Measurements from ENCODE around the gene KRTAP6-3. TPM values are rescaled to one million over a fixed set of nuclear protein-coding genes. Genes with fewer than 3 reads are reported as not detected.

Gene KRTAP6-3
- total and polyA plus RNA-seq, 2 of the 8 experiments (the other 6 are each of a cell fraction or from before 2014, with no cell fraction given), result not detected

GRCh38 chr21:30615199-30615598, 23.0 kb downstream of the KRTAP6-3 start:
- Histone ChIP-seq H3K79me1 (ENCODE audit: low read depth, low read length) (no peaks in the 10 kb centered on the region), H3K18ac (ENCODE audit: extremely low read depth, low read length) (no peak overlapping the region), H4K8ac (ENCODE audit: extremely low read depth, insufficient read depth, low read length) (no peak overlapping the region), H3K27ac (ENCODE audit: low read depth, low read length) (no peak overlapping the region), H2AFZ (ENCODE audit: low read length) (no peak overlapping the region), H3K9me3 (ENCODE audit: insufficient read depth in 2 of 2, low read depth in 1 of 2, low read length in 1 of 2) (no peaks in the 10 kb centered on the region; a peak in 1 of 4 replicates), H3K4me3 (ENCODE audit: extremely low read depth in 1 of 4, insufficient read depth in 2 of 4, low read depth in 3 of 4, low read length in 4 of 4) (no peak overlapping the region), H2BK120ac (replicated peaks; ENCODE audit: low read depth, low read length) (no peak overlapping the region), H3K4me2 (ENCODE audit: insufficient read depth in 1 of 2, low read depth in 2 of 2, low read length in 2 of 2) (no peak overlapping the region), H2BK5ac (ENCODE audit: low read depth, low read length) (no peak overlapping the region), H3K9ac (replicated peaks in 1 of 4; ENCODE audit: extremely low read depth in 1 of 4, low read depth in 3 of 4, low read length in 3 of 4) (no peak overlapping the region), H2BK20ac (ENCODE audit: low read length) (no peak overlapping the region), H2BK15ac (ENCODE audit: low read length) (no peak overlapping the region), H3K4ac (replicated peaks; ENCODE audit: insufficient read length, low read depth, low read length) (no peak overlapping the region), H4K5ac (ENCODE audit: insufficient read length, low read depth, low read length) (no peak overlapping the region), H3K4me1 (replicated peaks in 1 of 4; ENCODE audit: control insufficient read depth in 3 of 4, insufficient read depth in 4 of 4, low read length in 3 of 4) (no peaks in the 10 kb centered on the region), H2BK12ac (ENCODE audit: low read depth, low read length) (no peak overlapping the region), H3K23me2 (ENCODE audit: low read depth, low read length) (no peaks in the 10 kb centered on the region), H3K79me2 (ENCODE audit: control insufficient read depth in 1 of 2, insufficient read depth in 2 of 2, low read length in 2 of 2) (no peaks in the 10 kb centered on the region), H3K56ac (replicated peaks; ENCODE audit: insufficient read length, low read depth, low read length) (no peak overlapping the region), H3K27me3 (replicated peaks in 1 of 4; ENCODE audit: control insufficient read depth in 3 of 4, extremely low read depth in 1 of 4, insufficient read depth in 3 of 4, low read length in 3 of 4) (no peaks in the 10 kb centered on the region), H3K14ac (ENCODE audit: insufficient read length) (no peak overlapping the region), H4K91ac (replicated peaks; ENCODE audit: insufficient read length, low read length) (no peak overlapping the region), H3K36me3 (ENCODE audit: control insufficient read depth in 2 of 4, insufficient read depth in 4 of 4, low read length in 3 of 4) (no peaks in the 10 kb centered on the region), H4K20me1 (replicated peaks in 1 of 2; ENCODE audit: control insufficient read depth in 1 of 2, insufficient read depth in 2 of 2, low read length in 2 of 2) (no peaks in the 10 kb centered on the region), H2AK5ac (ENCODE audit: low read depth, low read length) (no peak overlapping the region), H3K23ac (ENCODE audit: insufficient read length) (no peak overlapping the region)
- no peak for DNase-seq (ENCODE audit: low read depth in 1 of 2, low spot score in 2 of 2)
- FAIRE-seq, result no peak
- ChIA-PET POLR2A (ENCODE audit: partially characterized antibody) (no interaction called here), CTCF (ENCODE audit: partially characterized antibody) (no interaction called here)
- TF ChIP-seq ZNF274 (IDR thresholded peaks at IDR 0.05; ENCODE audit: borderline replicate concordance, extremely low read depth, low read length) (no peak), RAD21 (IDR thresholded peaks at IDR 0.05 in 1 of 2, conservative IDR thresholded peaks at IDR 0.05 in 1 of 2; ENCODE audit: low read depth in 2 of 2, low read length in 2 of 2) (no peak), SUZ12 (IDR thresholded peaks at IDR 0.05; ENCODE audit: low read length) (no peak), CHD2 (IDR thresholded peaks at IDR 0.05; ENCODE audit: low read length) (no peak), SP4 (IDR thresholded peaks at IDR 0.05; ENCODE audit: low read length) (no peak), CEBPB (IDR thresholded peaks at IDR 0.05; ENCODE audit: low read depth, low read length) (no peak), POLR2AphosphoS5 (IDR thresholded peaks at IDR 0.05; ENCODE audit: low read depth, low read length) (no peak), SP2 (IDR thresholded peaks at IDR 0.05; ENCODE audit: low read length) (no peak), EZH2 (IDR thresholded peaks at IDR 0.05; ENCODE audit: low read depth, low read length, severe bottlenecking) (no peak), RXRA (IDR thresholded peaks at IDR 0.05; ENCODE audit: insufficient read depth, low read depth, low read length) (no peak), BRCA1 (IDR thresholded peaks at IDR 0.05; ENCODE audit: low read depth, low read length) (no peak), SP1 (IDR thresholded peaks at IDR 0.05; ENCODE audit: low read depth, low read length) (no peak), ATF3 (IDR thresholded peaks at IDR 0.05; ENCODE audit: insufficient read depth, low read depth, low read length) (no peak), BACH1 (IDR thresholded peaks at IDR 0.05; ENCODE audit: low read length) (no peak), SIRT6 (IDR thresholded peaks at IDR 0.05; ENCODE audit: low read length) (no peak), PHF8 (conservative IDR thresholded peaks at IDR 0.05; ENCODE audit: low read depth, low read length) (no peak)

All from H1 (cell line).